Endothelial cell of umbilical vein (primary cell): Measurements from ENCODE around the gene UBP1. TPM values are rescaled to one million over a fixed set of nuclear protein-coding genes. Genes with fewer than 3 reads are reported as not detected.

Experiments used
- BruUV-seq: library from RNA; stranded (reverse); fragments of 400-500 nt; replicated peaks from 2 replicates; lab custom pipeline; 2021; lab: Mats Ljungman, UMichigan
- CTCF ChIA-PET: fragments of 300-600, 350-600 bp; sonication (Branson Sonifier 250); formaldehyde crosslinking; loops from one replicate; lab custom pipeline; 2021; ENCODE audit warnings: antibody characterized with exemption, inconsistent platforms; lab: Charles Lee
- POLR2A ChIA-PET: fragments of 300-600, 350-600 bp; sonication (Branson Sonifier 250); formaldehyde crosslinking; loops from one replicate; lab custom pipeline; 2021; ENCODE audit warnings: antibody characterized with exemption, inconsistent platforms; lab: Charles Lee
- DNase-seq: peaks from one replicate; pipeline ENCODE4 v3.0.0-alpha.2; 2011; ENCODE audit warnings: low read depth, low spot score
- FAIRE-seq: peaks from 2 replicates; lab custom pipeline; 2011; peaks lifted over from hg19 to GRCh38; lab: Jason Lieb, UNC
- H2AFZ ChIP-seq: 2 replicates; pipeline ENCODE4 v1.6.0; 2012; ENCODE audit warnings: low read depth, low read length, control low read depth, inconsistent platforms
- H3K27ac ChIP-seq: 2 replicates; pipeline ENCODE4 v1.5.1; 2011; ENCODE audit warnings: low read depth, mild to moderate bottlenecking, control low read depth, low read length, moderate library complexity; ENCODE audit not compliant: insufficient read depth
- H3K27me3 ChIP-seq, 2 experiments: 2 replicates each; pipeline versions ENCODE4 v1.6.0 to v1.6.1; 2011; ENCODE audit warnings: low read length in 2 of 2, mixed read lengths in 1 of 2; ENCODE audit not compliant: control insufficient read depth in 2 of 2, insufficient read depth in 2 of 2
- H3K36me3 ChIP-seq, 2 experiments: 2 replicates in 1 of 2; 3 replicates in 1 of 2; pipeline ENCODE4 v1.5.1; 2011; ENCODE audit warnings: low read length in 2 of 2, mild to moderate bottlenecking in 1 of 2, moderate library complexity in 1 of 2; ENCODE audit not compliant: control insufficient read depth in 2 of 2, insufficient read depth in 2 of 2; ENCODE audit errors: extremely low read depth in 1 of 2
- H3K4me1 ChIP-seq: 3 replicates; pipeline ENCODE4 v1.5.1; 2011; ENCODE audit warnings: mild to moderate bottlenecking, low read length; ENCODE audit not compliant: control insufficient read depth, insufficient read depth; ENCODE audit errors: extremely low read depth
- H3K4me2 ChIP-seq: 2 replicates; pipeline ENCODE4 v1.6.1; 2011; ENCODE audit warnings: low read length, control low read depth, mixed read lengths; ENCODE audit not compliant: insufficient read depth
- H3K4me3 ChIP-seq, 3 experiments: fragments of 200-600 bp in 1 of 3; sonication (generic), shearing (Covaris generic) in 1 of 3; replicated peaks in 1 of 3; 2 replicates each; pipeline ENCODE4 v1.5.1; 2011 to 2016; ENCODE audit warnings: control low read depth in 3 of 3, low read length in 3 of 3, mild to moderate bottlenecking in 2 of 3, inconsistent platforms in 1 of 3, low read depth in 1 of 3, moderate library complexity in 1 of 3; ENCODE audit not compliant: insufficient read depth in 1 of 3
- H3K79me2 ChIP-seq: 2 replicates; pipeline ENCODE4 v1.6.0; 2012; ENCODE audit warnings: low read length, inconsistent platforms; ENCODE audit not compliant: control insufficient read depth, insufficient read depth
- H3K9ac ChIP-seq: replicated peaks from 2 replicates; pipeline ENCODE3; 2011; ENCODE audit warnings: low read length, control low read depth; ENCODE audit not compliant: insufficient read depth; ENCODE audit errors: extremely low read depth
- H3K9me1 ChIP-seq: replicated peaks from 3 replicates; pipeline ENCODE4 v1.6.0; 2011; ENCODE audit warnings: mild to moderate bottlenecking, low read length; ENCODE audit not compliant: control insufficient read depth, insufficient read depth; ENCODE audit errors: extremely low read depth
- H3K9me3 ChIP-seq: replicated peaks from 2 replicates; pipeline ENCODE4 v1.5.1; 2012; ENCODE audit warnings: low read length, inconsistent platforms; ENCODE audit not compliant: control insufficient read depth, insufficient read depth
- H4K20me1 ChIP-seq: replicated peaks from 2 replicates; pipeline ENCODE3; 2011; ENCODE audit warnings: mild to moderate bottlenecking, low read length; ENCODE audit not compliant: control insufficient read depth, insufficient read depth; ENCODE audit errors: extremely low read depth
- CTCF ChIP-seq, 2 donors: IDR thresholded peaks; 1 replicate in 1 of 2; 2 replicates in 1 of 2; pipeline ENCODE4 v1.5.1; 2011; ENCODE audit warnings: low read length in 2 of 2, mild to moderate bottlenecking in 2 of 2, moderate library complexity in 2 of 2, control low read depth in 1 of 2, inconsistent platforms in 1 of 2, low read depth in 1 of 2; ENCODE audit not compliant: insufficient read depth in 1 of 2; ENCODE audit errors: extremely low read depth in 1 of 2
- EZH2 ChIP-seq: IDR thresholded peaks from 2 replicates; pipeline ENCODE4 v1.6.1; 2012; ENCODE audit warnings: borderline replicate concordance, low read depth, mild to moderate bottlenecking, moderate library complexity, low read length, inconsistent platforms; ENCODE audit not compliant: severe bottlenecking
- FOS ChIP-seq: IDR thresholded peaks from 2 replicates; pipeline ENCODE4 v1.6.1; 2011; ENCODE audit warnings: mild to moderate bottlenecking, low read length, moderate library complexity, borderline replicate concordance; ENCODE audit not compliant: insufficient read depth
- GATA2 ChIP-seq: IDR thresholded peaks from 2 replicates; pipeline ENCODE4 v1.7.0; 2011; ENCODE audit warnings: low read depth, mild to moderate bottlenecking, moderate library complexity, mixed read lengths, low read length; ENCODE audit not compliant: insufficient read length, insufficient read depth
- JUN ChIP-seq: IDR thresholded peaks from 2 replicates; pipeline ENCODE4 v1.6.1; 2011; ENCODE audit warnings: borderline replicate concordance, low read depth; ENCODE audit not compliant: insufficient read length, insufficient read depth
- MYC ChIP-seq: IDR thresholded peaks from one replicate; pipeline ENCODE4 v1.6.1; 2011; ENCODE audit warnings: mild to moderate bottlenecking, low read depth, low read length
- POLR2A ChIP-seq: IDR thresholded peaks from 2 replicates; pipeline ENCODE4 v1.6.1; 2012; ENCODE audit warnings: low read depth, mild to moderate bottlenecking, control low read depth, low read length
- POLR2AphosphoS5 ChIP-seq: IDR thresholded peaks from 2 replicates; pipeline ENCODE4 v1.6.1; 2012; ENCODE audit warnings: low read depth, mild to moderate bottlenecking, control low read depth, low read length, moderate library complexity; ENCODE audit not compliant: insufficient read depth
- dilution Hi-C: fragments of 300-500 bp; cut with MboI; formaldehyde crosslinking; loops from one replicate; pipeline ENCODE4 v1.15.0; 2019; ENCODE audit warnings: low sequenced_read_pairs; ENCODE audit not compliant: extremely low pct_ligation_motif_present
- intact Hi-C: fragments of 100-400 bp; cut with micrococcal nuclease; formaldehyde crosslinking; loops from one replicate; pipeline ENCODE4 v1.10.0; 2022
- polyA plus RNA-seq, 4 experiments: library from polyadenylated mRNA; depleted of rRNA in 3 of 4; stranded (reverse) in 3 of 4; unstranded in 1 of 4; fragments of >200 nt; gene quantifications; 2 replicates each; pipeline versions ENCODE4 v1.2.1 to v1.2.3, GENCODE V29; 2011 to 2012; ENCODE audit warnings: missing spikeins in 1 of 4
- total RNA-seq: library from RNA; stranded (reverse); gene quantifications from 2 replicates; pipeline ENCODE4 v1.2.3, GENCODE V29; 2021
- TF ChIP-seq, protein P1 (sequence below): IDR thresholded peaks from 2 replicates; pipeline ENCODE4 v1.6.1; 2011; ENCODE audit not compliant: insufficient read depth, insufficient read length

UBP1 gene
- total and polyA plus RNA-seq, 2 donors (not counting 3 experiments of a cell fraction or from before 2014, with no cell fraction given), result 60.2 to 90.5 TPM

DNA sequence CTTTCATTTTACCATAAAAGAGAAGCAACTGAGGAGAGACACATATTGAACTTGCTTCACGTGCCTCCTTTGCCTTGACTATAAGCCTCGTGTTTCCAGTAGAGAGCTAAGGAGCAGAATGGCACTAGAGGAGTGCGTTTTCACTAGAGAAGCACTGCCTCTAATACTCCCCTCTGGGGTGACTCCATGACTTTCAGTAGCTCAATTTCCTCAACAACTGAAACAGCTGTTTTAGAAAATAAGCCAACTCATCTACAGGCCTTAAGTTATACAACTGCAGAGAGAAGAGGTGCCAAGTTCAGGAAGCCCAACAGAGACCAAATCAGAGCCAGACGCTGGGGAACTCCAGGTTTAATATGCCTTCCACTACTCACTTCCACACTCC, 1.9 kb downstream of the UBP1 start:
- peaks cover 66% of the 10 kb centered on the region for H3K79me2 ChIP-seq
- CTCF ChIA-PET, result interaction anchor here (0.8 to 1.5 kb wide), 9 partner anchors 11 to 349 kb away, joined by 3 to 10 read pairs (median 4); no protein-coding TSS in a partner anchor
- peak overlapping the region; percentile 90 for H3K9ac ChIP-seq
- dilution Hi-C loops, result no loop called here
- FAIRE-seq, result peak; percentile 50
- no peak for TF ChIP-seq EZH2
- no peak for TF ChIP-seq GATA2
- no peak for TF ChIP-seq POLR2AphosphoS5
- TF ChIP-seq JUN, result no peak
- TF ChIP-seq, protein P1, sequence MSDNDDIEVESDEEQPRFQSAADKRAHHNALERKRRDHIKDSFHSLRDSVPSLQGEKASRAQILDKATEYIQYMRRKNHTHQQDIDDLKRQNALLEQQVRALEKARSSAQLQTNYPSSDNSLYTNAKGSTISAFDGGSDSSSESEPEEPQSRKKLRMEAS, result no peak
- TF ChIP-seq CTCF (IDR thresholded peaks at IDR 0.05; ENCODE audit: extremely low read depth in 1 of 2, insufficient read depth in 1 of 2, low read depth in 1 of 2, low read length in 2 of 2), result no peak
- no peak for TF ChIP-seq POLR2A
- TF ChIP-seq MYC, result no peak
- no peak for TF ChIP-seq FOS
- H3K4me2 ChIP-seq, result peak overlapping the region; percentile 95
- H3K27ac ChIP-seq, result peak overlapping the region; percentile 77
- POLR2A ChIA-PET, result no interaction called here
- H3K9me1 ChIP-seq, result no peaks in the 10 kb centered on the region
- no peaks in the 10 kb centered on the region for H3K9me3 ChIP-seq
- no peaks in the 10 kb centered on the region for H3K27me3 ChIP-seq
- DNase-seq, result peak; percentile 54
- H2AFZ ChIP-seq, result no peak overlapping the region
- BruUV-seq, result no TSS peak
- intact Hi-C loops, result loop anchor here (5.0 kb wide), 2 partner anchors 121 to 326 kb away; partner anchors contain the start of gene CRTAP
- H3K4me3 ChIP-seq, result peak overlapping the region; percentile 98 to 99 (median 98)
- H3K36me3 ChIP-seq, result no peaks in the 10 kb centered on the region
- H4K20me1 ChIP-seq, result peaks cover 5% of the 10 kb centered on the region
- peaks cover 23% of the 10 kb centered on the region for H3K4me1 ChIP-seq
